ENCODE measurements around the gene ARSJ.

The ARSJ gene

DNA sequence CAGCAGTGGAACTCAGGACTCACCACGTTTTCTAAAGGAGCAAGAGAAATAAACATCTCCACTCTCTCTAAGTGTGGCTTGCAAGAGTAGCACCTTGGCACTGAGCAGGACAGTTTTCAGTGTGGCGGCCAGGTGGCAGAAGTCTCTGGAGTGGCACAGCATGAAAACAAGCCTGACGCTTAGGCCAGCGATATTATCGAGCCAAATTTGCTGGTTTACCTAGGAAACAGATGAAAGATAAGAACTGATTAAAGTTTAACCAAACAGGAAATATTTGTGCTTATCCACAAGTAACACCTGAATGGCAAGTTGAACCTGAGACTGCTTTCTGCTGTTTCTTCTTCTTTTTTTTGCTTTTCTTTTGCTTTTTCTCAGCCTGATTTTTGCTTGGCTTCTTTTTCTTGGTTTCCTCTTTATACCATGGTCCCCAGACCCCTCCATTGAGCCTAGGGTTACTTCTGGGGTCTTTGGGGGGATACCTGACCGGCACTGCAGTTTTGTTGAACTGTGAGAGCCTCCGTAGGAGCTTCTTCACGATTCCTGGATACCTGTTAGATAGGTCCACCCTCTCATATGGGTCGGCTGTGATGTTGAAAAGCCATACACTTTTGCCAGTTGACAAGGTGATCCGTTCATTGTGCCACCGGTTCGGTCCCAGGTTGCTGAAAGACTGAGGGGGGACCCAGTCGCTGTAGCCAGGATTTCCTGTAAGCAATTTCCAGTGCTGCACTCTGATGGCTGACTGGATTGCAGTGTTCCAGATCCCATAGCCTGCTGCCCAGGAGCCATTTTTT is 77.3 kb downstream of the ARSJ start:
- DNase-seq (ENCODE audit: low read depth in 2 of 2): peak; percentile 22 to 44

DNA sequence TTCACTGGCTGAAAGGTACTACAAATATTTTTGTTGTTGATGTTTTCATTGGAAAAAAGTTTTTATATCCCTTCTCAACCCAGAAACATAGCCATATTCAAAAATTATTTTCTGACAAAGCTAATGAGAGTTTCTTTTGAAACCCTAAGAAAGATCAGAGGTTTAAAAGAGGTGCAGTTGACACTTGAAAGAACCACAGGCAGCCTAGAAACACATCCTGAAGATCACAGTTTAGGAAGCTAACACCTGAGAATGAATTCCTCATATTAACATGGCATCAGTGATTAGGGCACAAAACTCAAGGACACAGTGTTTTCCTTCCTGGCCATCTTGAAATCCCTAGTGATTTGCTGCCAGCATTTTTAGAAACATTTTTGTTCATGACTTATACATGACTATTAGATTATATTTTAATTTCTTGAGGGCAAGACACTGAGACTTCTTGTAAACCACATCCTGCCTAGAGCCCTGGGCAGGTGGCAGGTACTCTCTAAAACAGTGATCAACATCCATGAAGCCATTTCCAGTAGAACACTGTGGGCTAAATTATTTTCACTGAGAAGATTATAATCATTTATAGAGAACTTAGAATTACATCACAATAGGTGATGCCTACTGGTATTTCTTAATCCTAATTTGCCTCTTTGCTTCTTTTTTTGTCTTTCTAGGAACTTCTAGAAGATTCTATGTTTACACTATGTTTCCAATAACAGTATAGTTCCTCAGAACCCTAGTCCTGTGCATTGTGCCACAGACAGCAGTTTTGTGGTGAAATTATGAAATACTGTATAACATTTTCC is 80.0 kb downstream of the ARSJ start:
- no peak for DNase-seq (ENCODE audit: low read depth in 2 of 2)

DNA sequence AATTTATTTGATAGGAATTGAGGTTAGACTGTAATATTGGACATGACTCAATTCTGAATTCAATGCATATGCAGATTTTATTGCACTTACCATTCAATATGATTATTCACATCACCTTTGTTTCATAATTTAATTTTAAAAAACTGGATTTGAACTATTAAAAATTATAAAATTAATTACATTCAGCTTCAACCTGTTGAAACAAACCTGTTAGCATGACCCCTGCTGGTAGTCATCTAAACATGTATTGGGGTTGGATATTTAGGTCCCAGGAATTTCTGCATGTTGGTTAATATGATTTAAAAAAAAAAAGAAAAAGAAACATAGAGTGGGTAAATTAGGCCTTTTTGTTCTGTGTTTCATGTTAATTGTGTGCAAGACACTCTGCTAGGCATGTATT is 85.9 kb downstream of the ARSJ start:
- no peak for DNase-seq (ENCODE audit: low read depth in 2 of 2)

DNA sequence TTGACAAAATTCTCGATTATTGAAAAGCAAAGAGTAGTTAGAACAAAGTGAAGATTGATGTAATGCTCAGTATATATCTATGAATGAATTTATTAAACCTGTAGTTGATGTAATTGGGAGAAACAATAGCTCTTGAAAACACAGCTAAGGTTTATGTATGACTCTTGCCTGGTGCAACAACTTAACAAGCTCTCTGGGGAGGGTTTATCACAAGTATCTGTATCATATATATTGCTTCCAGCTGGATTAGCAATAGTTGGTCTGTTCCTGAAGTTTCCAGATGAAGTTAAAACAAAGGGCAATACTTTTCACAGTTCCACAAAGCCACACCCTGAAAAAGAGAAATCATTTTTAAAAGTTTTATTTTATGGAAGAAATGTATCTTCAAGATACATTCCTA is 91.4 kb downstream of the ARSJ start:
- no peak for DNase-seq (ENCODE audit: low read depth in 2 of 2)

DNA sequence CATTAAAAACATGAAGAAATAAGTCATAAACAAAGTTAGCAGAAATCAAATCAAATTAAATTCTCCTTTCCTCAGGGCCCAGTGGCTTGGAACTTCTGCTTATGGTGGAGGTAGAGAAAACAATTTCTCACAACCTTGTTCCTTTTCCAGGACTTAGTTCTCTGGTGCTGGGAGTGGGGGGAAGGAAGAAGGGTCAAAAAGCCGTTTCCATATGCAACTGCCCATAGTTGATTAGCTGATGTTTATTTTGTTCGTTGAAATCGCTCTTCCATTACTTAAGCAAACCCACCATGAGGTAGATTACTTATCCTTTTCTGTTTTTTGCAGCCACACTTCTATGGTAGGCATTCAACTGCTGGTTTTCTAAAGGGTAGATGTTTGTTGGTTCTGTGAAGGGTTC is 94.2 kb downstream of the ARSJ start:
- no peak for DNase-seq (ENCODE audit: low read depth in 2 of 2)

DNA sequence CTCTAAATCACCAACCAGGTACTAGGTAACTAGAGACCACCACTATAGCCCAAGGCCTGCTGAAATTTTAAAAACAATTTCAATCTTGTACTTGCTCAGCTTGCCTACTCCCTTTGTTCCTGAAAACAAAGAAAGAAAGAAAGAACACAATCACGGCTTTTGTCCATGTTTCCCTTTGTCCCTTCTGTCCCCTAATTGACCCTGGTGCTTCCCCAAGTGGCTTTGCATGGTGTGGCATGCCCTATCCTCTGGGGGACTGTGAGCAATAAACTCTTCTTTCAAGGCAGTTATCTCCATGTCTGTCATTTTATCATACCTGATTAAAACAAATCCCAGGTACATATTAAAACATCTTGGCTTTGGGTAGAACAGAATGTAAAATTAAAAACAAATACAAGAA is 94.8 kb downstream of the ARSJ start:
- DNase-seq (ENCODE audit: low read depth in 2 of 2): no peak

DNA sequence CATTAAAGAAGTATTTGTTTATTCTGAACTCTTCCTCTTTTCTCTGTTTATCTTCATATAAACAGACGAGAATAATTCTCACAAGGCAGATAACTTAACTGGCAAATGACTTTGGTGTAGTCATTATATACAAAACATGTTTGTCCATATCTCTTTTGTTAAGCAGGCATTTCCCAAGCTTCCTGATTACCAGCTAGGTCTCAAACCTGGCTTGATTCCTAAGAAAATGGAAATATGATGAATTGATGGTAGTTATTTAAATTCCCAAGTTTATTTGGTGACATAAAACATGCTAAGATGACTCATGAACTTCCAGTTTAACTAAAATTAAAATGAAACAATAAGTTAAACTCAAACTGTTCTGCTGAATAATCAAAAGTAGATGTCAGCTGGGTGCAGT is 96.8 kb downstream of the ARSJ start:
- no peak for DNase-seq (ENCODE audit: low read depth in 2 of 2)

DNA sequence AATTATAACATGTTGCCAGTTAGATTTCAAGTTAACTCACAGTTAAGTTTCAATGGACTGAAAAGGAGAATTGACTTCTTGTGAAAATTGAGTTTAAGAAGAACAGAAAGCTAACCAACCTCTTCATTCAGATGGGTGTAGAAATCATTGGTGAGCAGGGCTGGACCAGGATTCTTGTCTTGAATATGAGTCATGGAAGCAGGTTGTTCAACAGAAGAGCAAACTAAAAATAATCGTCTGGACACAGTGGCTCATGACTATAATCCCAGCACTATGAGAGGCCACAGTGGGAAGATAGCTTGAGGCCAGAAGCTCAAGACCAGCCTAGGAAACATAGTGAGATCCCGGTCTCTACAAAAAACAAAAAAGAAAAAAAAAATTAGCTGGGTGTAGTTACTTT is 98.2 kb downstream of the ARSJ start:
- no peak for DNase-seq (ENCODE audit: low read depth in 2 of 2)

DNA sequence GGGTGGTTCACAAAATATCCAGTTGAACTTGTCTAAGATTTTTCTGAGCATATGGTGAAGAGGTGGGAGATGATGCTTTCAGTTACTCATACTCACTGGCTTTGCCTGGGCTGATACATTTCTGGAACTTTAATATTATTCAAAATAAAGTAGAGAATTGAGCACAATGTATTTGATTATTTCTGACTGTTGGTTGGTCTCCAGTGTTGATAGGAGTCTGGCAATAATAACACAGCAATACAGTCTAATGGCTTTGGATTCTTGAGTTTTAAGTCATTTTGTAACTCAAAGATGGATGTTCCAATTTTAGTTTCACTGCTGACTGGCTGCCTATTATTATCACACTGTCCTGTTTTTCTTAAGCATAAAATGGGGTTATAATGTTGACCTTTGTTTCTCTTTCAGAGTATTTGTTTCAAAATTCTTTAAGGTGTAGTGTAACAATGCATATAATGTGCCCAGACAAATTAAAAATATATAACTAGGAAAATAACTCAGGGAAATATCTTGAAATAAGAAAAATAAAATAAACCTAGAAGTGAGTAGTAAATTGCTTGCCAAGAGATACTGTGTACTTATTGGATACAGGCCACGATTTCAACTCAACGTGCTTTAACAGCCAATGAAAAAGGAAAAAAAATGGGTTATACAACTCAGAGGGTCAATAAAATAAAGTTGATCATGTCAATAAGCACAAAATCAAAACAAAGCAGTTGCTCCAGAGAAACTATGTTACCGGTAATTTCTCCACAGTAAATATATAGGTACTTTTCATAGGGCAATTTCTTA is 99.0 kb downstream of the ARSJ start:
- no peak for DNase-seq (ENCODE audit: low read depth in 2 of 2)

DNA sequence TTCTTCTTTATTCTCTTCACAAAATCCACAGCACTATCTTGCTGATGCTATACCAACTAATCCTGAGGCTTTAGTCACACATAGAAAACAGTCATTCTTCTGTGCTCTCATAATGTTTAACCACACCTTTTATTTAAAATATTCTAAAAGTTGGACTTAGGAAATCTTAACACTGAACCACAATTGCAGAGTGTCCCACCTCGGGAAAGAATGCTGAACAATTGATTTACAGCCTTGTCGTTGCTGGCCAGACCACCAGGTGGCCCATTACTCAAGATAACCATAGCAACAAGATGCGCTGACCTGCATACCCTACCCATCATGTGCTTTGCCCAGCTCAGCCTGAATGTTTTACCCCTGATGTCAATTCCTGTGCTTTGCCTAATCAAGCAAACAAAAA is 100.8 kb downstream of the ARSJ start:
- no peak for DNase-seq (ENCODE audit: low read depth in 2 of 2)

DNA sequence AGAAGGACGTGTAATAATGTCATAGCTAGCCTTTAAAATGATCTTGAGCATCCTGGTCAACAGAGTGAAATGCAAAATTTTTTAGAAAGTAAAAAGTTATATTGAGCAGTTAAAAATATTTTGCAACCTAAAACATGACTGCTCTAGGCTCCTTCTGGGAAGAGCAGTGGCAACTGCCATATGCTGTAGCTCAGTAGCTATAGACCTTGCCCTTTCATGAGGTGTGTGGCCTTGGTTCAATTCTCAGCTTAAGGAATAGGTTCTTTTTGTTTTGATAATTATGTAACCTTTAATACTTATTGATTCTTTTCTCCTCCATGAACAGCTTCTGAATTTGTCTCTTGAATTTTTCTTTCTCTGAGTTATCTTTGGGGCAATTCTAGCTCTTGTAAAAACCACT is 105.0 kb downstream of the ARSJ start:
- DNase-seq (ENCODE audit: low read depth in 2 of 2): no peak

DNA sequence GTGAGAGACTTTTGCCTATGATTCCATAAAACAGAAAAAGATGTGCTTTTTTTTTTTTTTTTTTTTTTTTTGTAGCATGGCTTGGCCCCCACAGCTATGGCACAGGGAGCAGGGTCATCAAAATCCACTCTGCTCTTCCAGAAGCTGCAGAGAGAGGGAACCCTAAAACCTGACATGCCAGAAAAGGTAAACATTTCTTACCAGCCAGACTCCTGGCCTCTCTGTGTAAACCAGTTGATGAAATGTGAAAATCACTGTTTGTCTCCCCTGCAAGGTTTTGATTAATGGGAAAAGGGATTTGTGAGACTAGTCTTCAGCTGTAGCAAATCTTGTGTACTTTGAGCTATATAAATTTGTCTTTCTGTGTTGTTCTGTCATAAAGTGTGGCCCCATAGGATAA is 105.9 kb downstream of the ARSJ start:
- DNase-seq (ENCODE audit: low read depth in 2 of 2): no peak

DNA sequence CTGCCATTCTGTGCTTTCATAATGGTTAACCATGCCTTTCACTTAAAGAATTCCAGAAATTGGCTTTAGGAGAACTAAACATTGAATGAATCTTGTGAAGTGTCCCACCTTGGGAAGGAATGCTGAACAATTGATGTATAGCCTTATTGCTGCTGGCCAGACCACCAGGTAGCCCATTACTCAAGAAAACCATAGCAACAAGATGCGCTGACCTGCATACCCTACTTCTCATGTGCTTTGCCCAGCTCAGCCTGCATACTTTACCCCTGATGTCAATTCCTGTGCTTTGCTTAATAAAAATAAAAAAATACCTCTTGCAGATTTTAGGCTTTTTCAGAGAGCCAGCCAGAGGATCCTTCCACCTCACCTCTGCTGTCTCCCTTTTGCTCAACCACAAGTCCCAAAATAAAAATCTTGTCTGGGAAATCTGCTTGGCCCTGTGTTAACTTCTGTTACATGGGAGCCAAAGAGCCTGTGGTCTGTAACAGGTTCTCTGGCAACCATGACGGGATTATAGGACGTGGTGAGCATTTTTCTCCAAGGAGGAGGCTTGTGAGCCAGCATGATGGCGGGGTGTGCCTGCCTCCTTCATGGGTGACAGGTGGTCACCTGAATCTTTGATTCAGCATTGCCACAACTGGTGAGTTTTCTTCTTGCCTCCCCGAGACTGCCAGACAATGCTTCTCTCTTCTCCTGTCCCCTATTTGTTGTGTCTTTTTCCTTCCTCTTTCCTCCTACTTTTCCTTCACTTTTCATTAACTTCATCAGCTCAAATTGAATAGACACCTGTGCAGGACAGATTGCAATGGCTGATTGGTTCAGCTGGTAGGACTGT is 106.8 kb downstream of the ARSJ start:
- no peak for DNase-seq (ENCODE audit: low read depth in 2 of 2)

DNA sequence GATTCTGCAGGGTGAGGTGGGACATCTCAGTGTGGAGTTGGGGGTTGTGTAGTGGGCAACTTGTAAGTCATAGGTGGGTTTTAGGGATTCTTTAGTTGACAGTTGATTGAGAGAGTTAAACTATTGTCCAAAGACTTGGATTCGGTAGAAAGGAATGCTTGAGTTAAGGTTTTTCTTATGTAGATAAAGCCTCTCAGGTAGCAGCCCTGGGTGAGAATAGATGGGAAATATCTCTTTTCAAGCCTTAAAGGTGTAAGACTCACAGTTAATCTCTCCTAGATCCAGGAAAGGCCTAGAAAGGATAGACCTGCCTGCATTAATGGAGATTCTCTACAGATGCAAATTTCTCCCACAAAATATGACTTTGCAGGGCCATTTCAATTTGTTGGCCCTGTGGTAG is 108.4 kb downstream of the ARSJ start:
- no peak for DNase-seq (ENCODE audit: low read depth in 2 of 2)

DNA sequence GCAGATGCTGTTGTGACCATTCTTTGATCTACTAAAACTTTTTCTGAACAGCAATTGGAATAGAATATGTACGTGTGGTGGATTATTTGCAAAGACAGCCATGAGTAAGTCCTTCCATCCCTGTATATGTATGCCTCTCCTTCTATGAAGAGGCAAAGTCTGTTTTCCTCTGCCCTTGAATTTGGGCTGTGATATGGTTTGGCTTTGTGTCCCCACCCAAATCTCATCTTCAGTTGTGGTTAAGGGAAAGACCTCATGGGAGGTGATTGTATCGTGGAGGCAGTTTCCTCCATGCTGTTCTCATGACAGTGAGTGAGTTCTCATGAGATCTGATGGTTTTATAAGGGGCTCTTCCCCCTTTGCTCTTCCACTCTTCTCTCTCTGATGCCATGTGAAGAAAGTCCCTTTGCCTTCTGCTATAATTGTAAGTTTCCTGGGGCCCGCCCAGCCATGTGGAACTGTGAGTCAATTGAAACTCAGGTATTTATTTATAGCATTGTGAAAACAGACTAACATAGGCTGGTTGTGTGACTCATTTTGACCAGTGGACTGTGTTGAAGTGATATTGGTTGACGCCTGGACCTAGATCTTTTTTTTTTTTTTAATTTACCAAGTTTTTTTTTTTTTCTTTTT is 109.6 kb downstream of the ARSJ start:
- DNase-seq (ENCODE audit: low read depth in 2 of 2): peak in 1 of 2 donors; percentile 4

DNA sequence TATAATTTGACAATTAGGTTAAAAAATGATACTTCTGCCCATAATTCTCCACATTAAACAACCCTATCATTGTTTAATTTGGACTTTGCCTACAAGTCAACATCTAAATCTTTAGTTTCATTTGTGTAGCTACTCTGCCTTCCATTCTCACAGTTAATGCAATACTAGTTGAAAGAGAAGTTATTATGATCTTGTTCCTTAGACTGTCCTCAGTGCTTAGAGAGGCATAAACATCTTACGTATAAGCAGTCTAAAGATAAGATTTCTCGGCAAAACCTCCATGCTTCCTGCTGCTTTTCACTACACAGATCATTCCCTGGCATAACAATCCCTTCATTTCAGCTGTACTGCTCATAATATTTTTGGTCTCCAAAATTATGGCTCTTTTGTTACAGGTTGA is 112.8 kb downstream of the ARSJ start:
- no peak for DNase-seq (ENCODE audit: low read depth in 2 of 2)

DNA sequence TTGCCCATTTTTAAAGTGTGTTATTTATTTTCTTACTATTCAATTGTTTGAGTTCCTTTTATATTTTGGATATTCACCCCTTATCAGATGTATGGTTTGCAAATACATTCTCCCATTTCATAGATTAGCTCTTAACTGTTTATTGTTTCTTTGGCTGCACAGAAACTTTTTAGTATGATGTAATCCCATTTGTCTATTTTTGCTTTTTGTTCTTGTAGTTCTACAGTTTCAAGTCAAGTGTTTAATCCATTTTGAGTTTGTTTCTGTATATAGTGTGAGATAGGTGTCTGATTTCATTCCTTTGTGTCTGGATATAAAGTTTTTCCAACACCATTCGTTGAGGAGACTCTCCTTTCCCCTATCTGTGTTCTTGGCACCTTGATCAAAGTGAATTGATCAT is 120.5 kb downstream of the ARSJ start:
- no peak for DNase-seq (ENCODE audit: low read depth in 2 of 2)

DNA sequence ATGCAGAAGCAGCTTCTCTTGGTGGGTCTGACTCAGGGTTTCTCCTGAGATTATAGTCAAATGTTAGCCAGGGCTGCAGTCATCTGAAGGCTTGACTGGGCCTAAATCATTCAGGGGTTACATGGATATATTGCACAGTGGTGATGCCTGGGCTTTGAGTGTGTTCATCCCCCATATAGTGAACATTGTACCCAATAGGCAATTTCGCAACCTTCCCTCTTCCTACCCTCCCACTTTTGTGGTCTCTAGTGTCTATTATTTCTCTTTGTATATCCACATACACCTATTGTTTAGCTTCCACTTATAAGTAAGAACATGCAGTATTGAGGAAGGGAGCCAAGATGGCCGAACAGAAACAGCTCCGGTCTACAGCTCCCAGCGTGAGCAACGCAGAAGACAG is 127.6 kb downstream of the ARSJ start:
- no peak for DNase-seq (ENCODE audit: low read depth in 2 of 2)
